HepG2 (cell line): Measurements from ENCODE around the gene CD79A. TPM values are rescaled to one million over a fixed set of nuclear protein-coding genes. Genes with fewer than 3 reads are reported as not detected.

Experiments
- ATF7-NPFF ChIP-seq: sonication (generic); formaldehyde crosslinking; IDR thresholded peaks from 2 replicates; pipeline ENCODE4 v1.8.1; 2023; ENCODE audit warnings: mild to moderate bottlenecking, low read depth, missing genetic modification reagents, moderate library complexity
- FOXA3 ChIP-seq: IDR thresholded peaks from 2 replicates; pipeline ENCODE4 v1.6.1; 2016; ENCODE audit warnings: missing genetic modification reagents, missing compliant biosample characterization
- GATAD1 ChIP-seq: IDR thresholded peaks from 2 replicates; pipeline ENCODE4 v1.6.1; 2016; ENCODE audit warnings: missing genetic modification reagents, missing compliant biosample characterization
- JDP2 ChIP-seq: sonication (generic); formaldehyde crosslinking; IDR thresholded peaks from 2 replicates; pipeline ENCODE4 v1.8.1; 2022; ENCODE audit warnings: missing genetic modification reagents, borderline replicate concordance
- JUNB ChIP-seq: sonication (generic); formaldehyde crosslinking; IDR thresholded peaks from 2 replicates; pipeline ENCODE4 v1.8.0; 2022; ENCODE audit warnings: missing genetic modification reagents, mild to moderate bottlenecking, borderline replicate concordance
- PHF8 ChIP-seq: sonication (generic); formaldehyde crosslinking; IDR thresholded peaks from 2 replicates; pipeline ENCODE4 v1.5.0; 2020; ENCODE audit warnings: missing genetic modification reagents
- SIX1 ChIP-seq: sonication (generic); formaldehyde crosslinking; IDR thresholded peaks from 2 replicates; pipeline ENCODE4 v1.4.0; 2020; ENCODE audit warnings: missing genetic modification reagents, borderline replicate concordance
- SP140L ChIP-seq: sonication (generic); formaldehyde crosslinking; IDR thresholded peaks from 2 replicates; pipeline ENCODE4 v1.4.0; 2020; ENCODE audit warnings: missing genetic modification reagents, borderline replicate concordance
- SP2 ChIP-seq: sonication (generic); formaldehyde crosslinking; IDR thresholded peaks from 2 replicates; pipeline ENCODE4 v1.5.1; 2020; ENCODE audit warnings: mild to moderate bottlenecking, missing genetic modification reagents
- TBL1XR1 ChIP-seq: fragments of 150-350 bp; IDR thresholded peaks from 2 replicates; pipeline ENCODE4 v1.6.1; 2014; ENCODE audit warnings: borderline replicate concordance, low read length; ENCODE audit not compliant: partially characterized antibody
- TBX2 ChIP-seq: sonication (generic); formaldehyde crosslinking; IDR thresholded peaks from 2 replicates; pipeline ENCODE4 v1.5.0; 2020; ENCODE audit warnings: missing genetic modification reagents, mild to moderate bottlenecking, borderline replicate concordance
- THYN1 ChIP-seq: sonication (generic); formaldehyde crosslinking; IDR thresholded peaks from 2 replicates; pipeline ENCODE4 v1.8.1; 2023; ENCODE audit warnings: low read depth, mild to moderate bottlenecking, moderate library complexity, missing genetic modification reagents, borderline replicate concordance
- ZFP1 ChIP-seq: IDR thresholded peaks from 2 replicates; pipeline ENCODE4 v1.6.1; 2016
- ZIK1 ChIP-seq: sonication (generic); formaldehyde crosslinking; IDR thresholded peaks from 2 replicates; pipeline ENCODE4 v1.5.0; 2020; ENCODE audit warnings: mild to moderate bottlenecking, low read depth, missing genetic modification reagents, borderline replicate concordance
- ZNF230 ChIP-seq: sonication (generic); formaldehyde crosslinking; IDR thresholded peaks from 2 replicates; pipeline ENCODE4 v1.4.0; 2020; ENCODE audit warnings: mild to moderate bottlenecking, missing genetic modification reagents
- ZNF484 ChIP-seq: sonication (generic); formaldehyde crosslinking; IDR thresholded peaks from 2 replicates; pipeline ENCODE4 v1.5.1; 2020; ENCODE audit warnings: mild to moderate bottlenecking, low read depth, missing genetic modification reagents, borderline replicate concordance
- ZNF713 ChIP-seq: sonication (generic); formaldehyde crosslinking; IDR thresholded peaks from 2 replicates; pipeline ENCODE4 v1.4.0; 2020; ENCODE audit warnings: mild to moderate bottlenecking, missing genetic modification reagents
- ZNF746 ChIP-seq: sonication (generic); formaldehyde crosslinking; IDR thresholded peaks from 2 replicates; pipeline ENCODE4 v1.8.0; 2022; ENCODE audit warnings: mild to moderate bottlenecking, missing genetic modification reagents
- ZSCAN30 ChIP-seq: sonication (generic); formaldehyde crosslinking; IDR thresholded peaks from 2 replicates; pipeline ENCODE4 v1.5.0; 2020; ENCODE audit warnings: mild to moderate bottlenecking, missing genetic modification reagents
- polyA plus RNA-seq, 8 experiments: library from polyadenylated mRNA; depleted of rRNA in 3 of 8; stranded (reverse) in 7 of 8; unstranded in 1 of 8; fragments of >200 nt; fragmentation: Illumina TruSeq in 4 of 8; extraction: Trizol in 4 of 8; gene quantifications; 2 replicates each; pipeline versions ENCODE4 v1.2.1 to v1.2.3, GENCODE V29; 2011 to 2016; ENCODE audit warnings: low read depth in 4 of 8, missing spikeins in 1 of 8, mixed read lengths in 1 of 8; ENCODE audit not compliant: insufficient read depth in 1 of 8
- total RNA-seq, 5 experiments: library from RNA; depleted of rRNA; stranded (reverse); fragments of >200 nt; fragmentation: Illumina TruSeq; extraction: Trizol; gene quantifications; 2 replicates each; pipeline ENCODE4 v1.2.3, GENCODE V29; 2016; ENCODE audit warnings: low read depth in 1 of 5
- TF ChIP-seq, protein P1 (sequence below): IDR thresholded peaks from 2 replicates; pipeline ENCODE4 v1.6.1; 2016; ENCODE audit warnings: control low read depth
- TF ChIP-seq, protein P2 (sequence below): sonication (generic); formaldehyde crosslinking; IDR thresholded peaks from 2 replicates; pipeline ENCODE4 v1.4.0; 2020; ENCODE audit warnings: mild to moderate bottlenecking, missing genetic modification reagents
- TF ChIP-seq, protein P3 (sequence below): sonication (generic); formaldehyde crosslinking; IDR thresholded peaks from 2 replicates; pipeline ENCODE4 v1.5.0; 2020; ENCODE audit warnings: missing genetic modification reagents
- TF ChIP-seq, protein P4 (sequence below): sonication (generic); formaldehyde crosslinking; IDR thresholded peaks from 2 replicates; pipeline ENCODE4 v1.8.0; 2022; ENCODE audit warnings: missing genetic modification reagents, low read depth, mild to moderate bottlenecking, borderline replicate concordance
- TF ChIP-seq, protein P5 (sequence below): sonication (generic); formaldehyde crosslinking; IDR thresholded peaks from 2 replicates; pipeline ENCODE4 v1.4.0; 2020; ENCODE audit warnings: missing genetic modification reagents

Gene CD79A
- total and polyA plus RNA-seq, 2 of the 13 experiments (the other 11 are each of a cell fraction or from before 2014, with no cell fraction given), result 0.24 to 0.33 TPM

DNA sequence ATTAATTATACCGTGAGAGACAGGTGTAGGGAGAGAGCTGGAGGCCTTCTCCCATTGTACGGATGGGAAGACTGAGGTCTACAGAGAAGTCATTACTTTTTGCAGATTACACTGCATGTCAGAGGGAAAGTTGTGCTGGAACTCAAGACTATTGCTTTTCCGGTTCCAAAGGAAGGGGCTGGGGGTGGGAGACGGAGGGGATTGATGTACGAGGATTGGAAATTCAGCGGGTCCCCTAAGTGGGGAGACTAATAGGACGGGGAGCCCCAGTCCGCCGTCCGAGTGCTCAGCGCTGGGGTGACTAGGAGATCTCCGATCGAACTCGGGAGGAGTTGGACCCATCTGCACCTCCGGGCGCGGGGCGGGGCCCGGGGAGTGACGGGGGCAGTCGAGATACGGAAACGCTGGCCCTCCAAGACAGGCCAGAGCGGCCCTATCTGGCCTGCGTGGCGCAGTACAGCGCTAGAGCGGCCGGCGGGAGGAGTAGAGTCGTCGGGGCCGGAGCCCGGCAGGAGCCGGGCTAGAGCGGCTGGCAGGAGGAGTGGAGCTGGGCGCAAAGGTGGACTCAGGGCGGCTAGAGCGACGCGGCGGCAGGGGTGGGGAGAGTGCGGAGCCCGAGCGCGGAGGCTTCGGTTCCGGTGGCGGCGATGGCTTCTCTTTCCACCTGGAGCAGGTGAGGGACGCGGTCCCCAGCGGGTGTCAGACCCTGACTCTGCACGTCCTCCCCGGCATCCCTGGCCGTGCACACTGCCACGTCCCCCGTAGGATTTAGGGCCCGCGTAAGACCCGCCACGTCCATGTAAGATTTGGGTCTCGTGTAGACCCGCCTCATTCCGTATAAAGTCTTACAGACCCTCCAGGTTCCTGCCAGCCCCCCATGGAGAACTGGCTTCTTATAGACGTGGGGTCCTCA lies 7.0 kb downstream of the CD79A start (continued):
- TF ChIP-seq SIX1 (CRISPR knock-in tag) (0 out of 2 replicates have a peak, but pooled peaks have one; percentile 25), FOXA3 (CRISPR knock-in tag) (peak; percentile 65), JDP2 (CRISPR knock-in tag) (no peak; the same call in 1 of the 2 replicates), SP140L (CRISPR knock-in tag) (no peak), TBX2 (CRISPR knock-in tag) (peak; percentile 81; the same call in 1 of the 2 replicates), ZNF713 (CRISPR knock-in tag) (peak; percentile 76; the same call in 1 of the 2 replicates), ZNF230 (CRISPR knock-in tag) (no peak), ZIK1 (no peak; the same call in 1 of the 2 replicates), ZSCAN30 (0 out of 2 replicates have a peak, but pooled peaks have one; percentile 73), ATF7-NPFF (CRISPR knock-in tag) (peak; percentile 66), ZNF746 (peak; percentile 51; the same call in 1 of the 2 replicates), ZFP1 (CRISPR knock-in tag) (no peak; the same call in 1 of the 2 replicates), GATAD1 (CRISPR knock-in tag) (peak; percentile 92), THYN1 (CRISPR knock-in tag) (no peak), ZNF484 (no peak), JUNB (CRISPR knock-in tag) (no peak), TBL1XR1 (no peak), SP2 (CRISPR knock-in tag) (peak; percentile 38; the same call in 1 of the 2 replicates), PHF8 (CRISPR knock-in tag) (peak; percentile 62)
- TF ChIP-seq, protein P1, sequence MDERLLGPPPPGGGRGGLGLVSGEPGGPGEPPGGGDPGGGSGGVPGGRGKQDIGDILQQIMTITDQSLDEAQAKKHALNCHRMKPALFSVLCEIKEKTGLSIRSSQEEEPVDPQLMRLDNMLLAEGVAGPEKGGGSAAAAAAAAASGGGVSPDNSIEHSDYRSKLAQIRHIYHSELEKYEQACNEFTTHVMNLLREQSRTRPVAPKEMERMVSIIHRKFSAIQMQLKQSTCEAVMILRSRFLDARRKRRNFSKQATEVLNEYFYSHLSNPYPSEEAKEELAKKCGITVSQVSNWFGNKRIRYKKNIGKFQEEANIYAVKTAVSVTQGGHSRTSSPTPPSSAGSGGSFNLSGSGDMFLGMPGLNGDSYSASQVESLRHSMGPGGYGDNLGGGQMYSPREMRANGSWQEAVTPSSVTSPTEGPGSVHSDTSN (CRISPR knock-in tag), result peak; percentile 52; the same call in 1 of the 2 replicates
- TF ChIP-seq, protein P2, sequence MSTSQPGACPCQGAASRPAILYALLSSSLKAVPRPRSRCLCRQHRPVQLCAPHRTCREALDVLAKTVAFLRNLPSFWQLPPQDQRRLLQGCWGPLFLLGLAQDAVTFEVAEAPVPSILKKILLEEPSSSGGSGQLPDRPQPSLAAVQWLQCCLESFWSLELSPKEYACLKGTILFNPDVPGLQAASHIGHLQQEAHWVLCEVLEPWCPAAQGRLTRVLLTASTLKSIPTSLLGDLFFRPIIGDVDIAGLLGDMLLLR (CRISPR knock-in tag), result 0 out of 2 replicates have a peak, but pooled peaks have one; percentile 54
- TF ChIP-seq, protein P3, sequence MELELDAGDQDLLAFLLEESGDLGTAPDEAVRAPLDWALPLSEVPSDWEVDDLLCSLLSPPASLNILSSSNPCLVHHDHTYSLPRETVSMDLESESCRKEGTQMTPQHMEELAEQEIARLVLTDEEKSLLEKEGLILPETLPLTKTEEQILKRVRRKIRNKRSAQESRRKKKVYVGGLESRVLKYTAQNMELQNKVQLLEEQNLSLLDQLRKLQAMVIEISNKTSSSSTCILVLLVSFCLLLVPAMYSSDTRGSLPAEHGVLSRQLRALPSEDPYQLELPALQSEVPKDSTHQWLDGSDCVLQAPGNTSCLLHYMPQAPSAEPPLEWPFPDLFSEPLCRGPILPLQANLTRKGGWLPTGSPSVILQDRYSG (CRISPR knock-in tag), result peak; percentile 24; the same call in 1 of the 2 replicates
- TF ChIP-seq, protein P4, sequence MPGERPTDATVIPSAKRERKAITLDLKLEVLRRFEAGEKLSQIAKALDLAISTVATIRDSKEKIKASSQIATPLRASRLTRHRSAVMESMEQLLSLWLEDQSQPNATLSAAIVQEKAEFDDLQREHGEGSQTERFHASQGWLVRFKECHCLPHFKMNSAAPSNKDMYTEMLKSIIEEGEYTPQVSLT, result no peak
- TF ChIP-seq, protein P5, sequence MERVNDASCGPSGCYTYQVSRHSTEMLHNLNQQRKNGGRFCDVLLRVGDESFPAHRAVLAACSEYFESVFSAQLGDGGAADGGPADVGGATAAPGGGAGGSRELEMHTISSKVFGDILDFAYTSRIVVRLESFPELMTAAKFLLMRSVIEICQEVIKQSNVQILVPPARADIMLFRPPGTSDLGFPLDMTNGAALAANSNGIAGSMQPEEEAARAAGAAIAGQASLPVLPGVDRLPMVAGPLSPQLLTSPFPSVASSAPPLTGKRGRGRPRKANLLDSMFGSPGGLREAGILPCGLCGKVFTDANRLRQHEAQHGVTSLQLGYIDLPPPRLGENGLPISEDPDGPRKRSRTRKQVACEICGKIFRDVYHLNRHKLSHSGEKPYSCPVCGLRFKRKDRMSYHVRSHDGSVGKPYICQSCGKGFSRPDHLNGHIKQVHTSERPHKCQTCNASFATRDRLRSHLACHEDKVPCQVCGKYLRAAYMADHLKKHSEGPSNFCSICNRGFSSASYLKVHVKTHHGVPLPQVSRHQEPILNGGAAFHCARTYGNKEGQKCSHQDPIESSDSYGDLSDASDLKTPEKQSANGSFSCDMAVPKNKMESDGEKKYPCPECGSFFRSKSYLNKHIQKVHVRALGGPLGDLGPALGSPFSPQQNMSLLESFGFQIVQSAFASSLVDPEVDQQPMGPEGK (CRISPR knock-in tag), result peak; percentile 64; the same call in 1 of the 2 replicates
